ENCODE results near the gene NES. TPM values are rescaled to one million over a fixed set of nuclear protein-coding genes. Genes with fewer than 3 reads are reported as not detected.

The NES gene
- total RNA-seq, 1 experiment from 2014 or later = 168 TPM

DNA sequence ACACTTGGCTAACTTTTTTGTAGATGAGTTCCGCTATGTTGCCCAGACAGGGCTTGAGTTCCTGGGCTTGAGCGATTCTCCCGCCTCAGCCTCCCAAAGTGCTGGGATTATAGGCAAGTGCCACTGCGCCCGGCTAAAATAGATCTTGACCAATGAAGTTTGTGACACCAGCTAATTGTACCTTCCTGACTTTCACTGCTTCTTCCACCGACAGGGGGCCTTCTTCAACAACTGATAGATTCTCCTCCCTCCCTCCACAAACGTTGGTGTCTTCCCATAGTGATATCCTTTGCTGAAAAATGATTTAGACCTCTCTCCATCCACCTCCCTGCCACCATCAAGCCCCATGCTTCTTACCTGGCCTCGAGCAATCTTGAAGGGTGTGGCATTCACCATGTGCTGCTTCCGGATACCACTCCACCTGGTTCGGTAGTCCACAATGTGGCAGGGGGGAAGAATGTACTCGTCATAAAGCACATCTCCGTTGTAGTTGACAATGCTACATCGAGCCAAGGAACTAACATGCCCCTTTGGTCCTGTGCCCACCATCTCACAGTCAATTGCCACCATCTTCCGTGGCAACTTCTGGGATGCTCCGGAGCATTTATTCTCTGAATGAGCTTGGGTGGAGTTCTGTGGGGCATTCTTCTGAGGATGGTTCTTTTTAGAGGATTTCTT is 49.5 kb upstream of the NES start:
- no peak overlapping the region for H2BK15ac ChIP-seq (ENCODE audit: low read depth, low read length)
- H3K9ac ChIP-seq (ENCODE audit: extremely low read depth, insufficient read length, low read length) = no peak overlapping the region

More for the DNA sequence above, 49.5 kb upstream of the NES start:
- no peak overlapping the region for H2BK5ac ChIP-seq (ENCODE audit: insufficient read length, low read length)
- H3T11ph ChIP-seq (ENCODE audit: low read length) = no peak overlapping the region
- no CpG with 5 or more reads among the region's 15 CpGs for WGBS (ENCODE audit: extremely low coverage, insufficient read length, low lambda C conversion rate)
- H3K79me1 ChIP-seq (ENCODE audit: insufficient read depth, low read depth, low read length, poor library complexity, severe bottlenecking) = peaks cover 21% of the 10 kb centered on the region
- H3K4me3 Mint-ChIP-seq = no peak overlapping the region
- H3K4me1 ChIP-seq (ENCODE audit: insufficient read depth, low read length) = peaks cover 5% of the 10 kb centered on the region
- no peaks in the 10 kb centered on the region for H3K9me3 Mint-ChIP-seq
- no peaks in the 10 kb centered on the region for H3K9me3 ChIP-seq (ENCODE audit: control insufficient read depth, low read depth, low read length)
- no peak overlapping the region for H4K8ac ChIP-seq (replicated peaks; ENCODE audit: insufficient read length, low read depth, low read length)
- DNase-seq = peak; percentile 71
- TF ChIP-seq CTCF (conservative IDR thresholded peaks at IDR 0.05) = peak; percentile 73
- no peak overlapping the region for H2AK5ac ChIP-seq (ENCODE audit: insufficient read length, low read length)
- no peak overlapping the region for H2BK20ac ChIP-seq (ENCODE audit: low read depth, low read length, poor library complexity, severe bottlenecking)
- no peak overlapping the region for H2AFZ ChIP-seq (ENCODE audit: low read length)
- H3K4ac ChIP-seq (ENCODE audit: low read depth, low read length) = no peak overlapping the region
- no peak overlapping the region for H3K56ac ChIP-seq (ENCODE audit: insufficient read length, low read depth, low read length)
- H3K27ac Mint-ChIP-seq = no peak overlapping the region
- no peak overlapping the region for H4K5ac ChIP-seq (ENCODE audit: insufficient read length, low read depth, low read length)
- H4K91ac ChIP-seq (ENCODE audit: insufficient read length, low read depth, low read length) = no peak overlapping the region
- H3K4me2 ChIP-seq (ENCODE audit: insufficient read depth, insufficient read length, low read length) = peak overlapping the region; percentile 57
- no peak overlapping the region for H2BK12ac ChIP-seq (ENCODE audit: insufficient read length, low read depth, low read length)
- peaks cover 10 to 14% of the 10 kb centered on the region in 2 experiments for H3K4me1 Mint-ChIP-seq
- H2BK120ac ChIP-seq (ENCODE audit: low read depth, low read length, poor library complexity, severe bottlenecking) = no peak overlapping the region
- no peak overlapping the region for H3K27ac ChIP-seq (ENCODE audit: insufficient read length, low read depth, low read length)
- peaks cover 27% of the 10 kb centered on the region; the same call in 1 of the 2 replicates for H3K79me2 ChIP-seq (ENCODE audit: insufficient read depth, low read length)
- no peaks in the 10 kb centered on the region for H3K27me3 ChIP-seq (ENCODE audit: insufficient read depth, low read length)
- H3K36me3 Mint-ChIP-seq (ENCODE audit: insufficient read depth in 1 of 3, low read depth in 3 of 3) = peaks cover 22 to 25% (median 24%) of the 10 kb centered on the region in 3 experiments
- H3K23me2 ChIP-seq (ENCODE audit: insufficient read length, low read depth, low read length, poor library complexity, severe bottlenecking) = no peaks in the 10 kb centered on the region
- H3K23ac ChIP-seq (ENCODE audit: insufficient read length, low read depth, low read length) = no peak overlapping the region
- H4K20me1 ChIP-seq (ENCODE audit: control insufficient read depth, insufficient read depth, insufficient read length) = peaks cover 3% of the 10 kb centered on the region
- no peaks in the 10 kb centered on the region; the same call in 1 of the 2 replicates for H3K27me3 Mint-ChIP-seq (ENCODE audit: low read depth)
- no peak overlapping the region for H3K14ac ChIP-seq (ENCODE audit: insufficient read depth, low read length)
- H3K18ac ChIP-seq (ENCODE audit: insufficient read length, low read depth, low read length) = no peak overlapping the region

Data from H9 (cell line).